Measurements from ENCODE around the gene IMPG1.

The IMPG1 gene

GRCh38 chr6:76026101-76026500 lies 46.4 kb downstream of the IMPG1 start:
- no peak for TF ChIP-seq CTCF (conservative IDR thresholded peaks at IDR 0.05; ENCODE audit: control insufficient read depth, insufficient read depth, low read depth, low read length)
- no peak overlapping the region for H3K4me3 ChIP-seq (ENCODE audit: control insufficient read depth, low read depth, low read length)
- DNase-seq (ENCODE audit: low read depth), result peak; percentile 2

GRCh38 chr6:76014626-76015530 lies 57.6 kb downstream of the IMPG1 start:
- DNase-seq (ENCODE audit: low read depth), result no peak
- no peak overlapping the region for H3K4me3 ChIP-seq (ENCODE audit: control insufficient read depth, low read depth, low read length)
- no peak for TF ChIP-seq CTCF (conservative IDR thresholded peaks at IDR 0.05; ENCODE audit: control insufficient read depth, insufficient read depth, low read depth, low read length)

- no peak for DNase-seq (ENCODE audit: low read depth)
- H3K4me3 ChIP-seq (ENCODE audit: control insufficient read depth, low read depth, low read length), result no peak overlapping the region
- no peak for TF ChIP-seq CTCF (conservative IDR thresholded peaks at IDR 0.05; ENCODE audit: control insufficient read depth, insufficient read depth, low read depth, low read length)
Measured at GRCh38 chr6:76004202-76004601, 68.3 kb downstream of the IMPG1 start.

- no peak for TF ChIP-seq CTCF (conservative IDR thresholded peaks at IDR 0.05; ENCODE audit: control insufficient read depth, insufficient read depth, low read depth, low read length)
- no peak for DNase-seq (ENCODE audit: low read depth)
- H3K4me3 ChIP-seq (ENCODE audit: control insufficient read depth, low read depth, low read length), result no peak overlapping the region
Measured at GRCh38 chr6:76003686-76004085, 68.8 kb downstream of the IMPG1 start.

GRCh38 chr6:76003113-76003512 lies 69.3 kb downstream of the IMPG1 start:
- H3K4me3 ChIP-seq (ENCODE audit: control insufficient read depth, low read depth, low read length), result no peak overlapping the region
- no peak for DNase-seq (ENCODE audit: low read depth)
- TF ChIP-seq CTCF (conservative IDR thresholded peaks at IDR 0.05; ENCODE audit: control insufficient read depth, insufficient read depth, low read depth, low read length), result no peak

GRCh38 chr6:76000629-76001028 lies 71.8 kb downstream of the IMPG1 start:
- TF ChIP-seq CTCF (conservative IDR thresholded peaks at IDR 0.05; ENCODE audit: control insufficient read depth, insufficient read depth, low read depth, low read length), result no peak
- DNase-seq (ENCODE audit: low read depth), result no peak
- H3K4me3 ChIP-seq (ENCODE audit: control insufficient read depth, low read depth, low read length), result no peak overlapping the region

All from fibroblast of mammary gland (primary cell).